ENCODE results near the gene AMPD3.

DNA sequence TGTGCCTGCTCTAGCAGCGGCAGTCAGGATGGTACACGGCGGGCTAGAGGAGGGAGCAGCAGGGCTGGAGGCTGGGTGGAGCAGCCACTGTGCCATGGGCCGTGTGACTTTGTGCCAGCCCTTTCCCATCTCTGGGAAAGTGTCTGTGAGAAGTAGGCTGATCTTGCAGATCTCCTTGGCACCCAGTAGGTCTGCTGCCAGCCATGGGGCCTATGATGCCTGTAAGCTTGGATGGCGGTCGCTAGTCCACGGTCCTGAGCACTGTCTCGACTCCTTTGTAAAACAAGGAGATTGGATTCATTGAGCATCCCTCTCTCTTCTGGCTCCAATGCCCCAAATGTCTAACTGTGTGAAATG lies 22.6 kb downstream of the AMPD3 start:
- TF ChIP-seq CTCF (conservative IDR thresholded peaks at IDR 0.05) (no peak), ZFX (IDR thresholded peaks at IDR 0.05) (no peak)

Data from C4-2B (cell line).